Dedifferentiated amniotic fluid mesenchymal stem cell (primary cell): ENCODE results near the gene ICOS.
"Not testable (repeated sequence)": the region's sequence is repeated elsewhere in the genome, so short reads cannot be mapped to it uniquely, and the experiment has no call there.

Experiments used
- DNase-seq: peaks from one replicate; pipeline ENCODE4 v3.0.0-alpha.2; 2016; ENCODE audit errors: extremely low spot score

The ICOS gene

DNA sequence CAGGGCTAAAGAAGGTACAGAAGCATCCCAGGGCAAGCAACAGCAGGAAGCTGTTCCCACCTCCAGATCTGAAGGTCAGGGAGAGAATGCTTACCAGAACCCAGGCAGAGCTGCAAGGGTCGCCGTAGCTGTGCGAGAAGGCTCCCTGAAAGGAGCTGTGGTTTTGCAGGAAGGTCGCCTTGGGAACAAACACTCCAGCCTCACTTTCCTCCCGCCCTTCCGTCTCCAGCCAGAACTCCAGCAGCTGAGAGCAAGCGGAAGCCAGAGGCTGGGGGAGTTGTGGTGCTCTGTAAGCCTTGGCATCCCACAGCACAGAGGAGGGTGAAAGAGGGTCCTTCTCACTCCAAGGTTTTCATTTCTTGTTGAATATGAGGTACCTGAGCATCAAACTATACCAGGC lies 18.3 kb upstream of the ICOS start:
- no peak for DNase-seq

DNA sequence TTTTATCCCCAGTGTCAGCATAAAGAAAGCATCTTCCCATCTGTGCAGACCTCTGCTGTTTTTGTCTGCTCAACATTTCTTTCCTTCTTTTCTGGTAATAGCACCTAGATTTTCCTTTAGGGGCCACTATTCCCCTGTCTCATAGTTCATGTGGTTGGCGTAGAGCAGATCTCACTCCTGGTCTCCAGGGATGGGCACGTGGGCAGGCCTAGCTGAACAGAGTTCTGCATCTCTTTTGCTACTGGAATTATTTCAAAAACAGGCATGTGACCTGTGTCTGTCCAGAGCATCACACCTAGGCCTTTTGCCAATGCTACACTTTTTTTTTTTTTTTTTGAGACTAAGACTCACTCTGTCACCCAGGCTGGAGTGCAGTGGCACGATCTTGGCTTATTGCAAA lies 17.7 kb upstream of the ICOS start:
- DNase-seq: no peak

DNA sequence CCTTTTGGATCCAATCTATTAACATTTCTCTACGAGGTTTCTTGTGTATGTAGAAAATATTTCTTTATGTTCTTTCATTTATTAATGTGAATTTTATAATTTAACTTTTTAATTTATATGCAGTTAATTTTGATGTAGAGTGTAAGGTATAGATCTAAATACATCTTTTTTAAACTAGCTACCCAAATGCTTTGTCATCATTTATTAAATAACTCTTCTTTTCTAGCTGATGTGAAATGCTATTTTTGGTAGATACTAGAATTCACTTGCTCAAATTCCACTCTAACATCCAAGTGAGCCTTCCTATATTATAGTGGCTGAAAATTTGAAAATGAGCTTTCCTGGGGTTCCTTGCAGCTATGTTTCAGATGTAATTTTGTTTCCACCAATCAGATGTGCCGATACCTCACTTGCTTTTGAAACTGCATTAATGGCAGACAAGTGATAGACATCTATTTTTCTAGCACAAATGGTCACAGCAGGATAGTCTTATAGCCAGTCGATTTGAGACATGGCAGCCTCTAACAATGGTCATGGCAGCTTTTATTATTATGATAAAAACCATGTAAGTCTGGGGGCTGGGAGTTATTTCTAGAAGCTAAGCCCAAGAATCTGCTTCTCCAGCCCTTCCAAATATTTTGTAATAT lies 10.9 kb upstream of the ICOS start:
- no peak for DNase-seq

DNA sequence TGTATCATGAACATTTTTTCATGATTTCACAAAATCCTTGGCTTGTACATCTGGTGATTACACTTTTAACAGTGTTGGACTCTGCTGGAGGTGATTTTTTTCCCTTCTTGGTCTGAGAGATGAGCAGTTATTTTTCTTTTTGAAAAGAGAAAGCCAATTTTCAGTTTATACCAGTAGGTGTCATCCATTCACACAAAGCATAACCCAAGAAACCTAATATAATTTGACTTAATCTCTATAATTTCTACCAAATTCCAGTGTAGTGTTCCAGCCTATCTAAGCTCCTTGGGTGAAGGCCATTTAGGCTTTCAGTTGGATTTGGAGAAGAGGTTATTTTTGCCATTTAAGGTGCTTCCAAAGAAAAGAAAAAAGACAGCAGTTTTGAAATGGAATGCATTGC lies 7.7 kb upstream of the ICOS start:
- DNase-seq: peak; percentile 18

DNA sequence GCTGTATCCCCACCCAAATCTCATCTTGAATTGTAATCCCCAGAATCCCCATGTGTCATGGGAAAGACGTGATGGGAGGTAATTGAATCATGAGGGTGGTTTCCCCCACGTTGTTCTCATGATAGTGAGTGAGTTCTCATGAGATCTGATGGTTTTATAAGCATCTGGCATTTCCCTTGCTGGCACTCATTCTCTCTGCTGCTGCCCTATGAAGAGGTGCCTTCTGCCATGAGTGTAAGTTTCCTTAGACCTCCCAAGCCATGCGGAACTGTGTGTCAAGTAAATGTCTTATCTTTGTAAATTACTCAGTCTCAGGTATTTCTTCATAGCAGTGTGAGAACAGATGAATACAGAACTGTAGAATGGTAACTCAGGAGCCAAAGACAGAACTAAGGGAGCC lies 5.3 kb upstream of the ICOS start:
- not testable (repeated sequence) for DNase-seq

DNA sequence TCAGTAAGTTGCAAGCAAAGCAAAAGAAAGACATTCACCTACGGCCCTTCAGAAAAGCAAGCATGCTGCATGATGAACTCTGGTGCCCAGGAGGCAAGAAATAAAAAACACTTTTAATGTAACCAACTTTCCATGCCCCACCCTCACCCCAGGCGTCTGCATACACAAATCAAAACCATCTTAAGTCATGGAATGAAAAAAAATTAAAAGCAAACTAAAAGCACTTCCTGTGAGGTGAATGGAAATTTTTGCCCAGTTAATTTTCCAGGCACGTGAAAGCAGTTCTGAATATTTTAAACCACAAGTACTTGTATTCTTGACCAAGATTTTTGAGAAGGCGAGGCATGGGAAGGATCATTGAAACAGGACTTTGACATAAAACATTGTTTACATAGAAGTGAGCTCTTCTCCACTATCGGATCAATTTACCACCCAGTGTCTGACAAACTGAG lies 2.5 kb upstream of the ICOS start:
- peak; percentile 41 for DNase-seq

DNA sequence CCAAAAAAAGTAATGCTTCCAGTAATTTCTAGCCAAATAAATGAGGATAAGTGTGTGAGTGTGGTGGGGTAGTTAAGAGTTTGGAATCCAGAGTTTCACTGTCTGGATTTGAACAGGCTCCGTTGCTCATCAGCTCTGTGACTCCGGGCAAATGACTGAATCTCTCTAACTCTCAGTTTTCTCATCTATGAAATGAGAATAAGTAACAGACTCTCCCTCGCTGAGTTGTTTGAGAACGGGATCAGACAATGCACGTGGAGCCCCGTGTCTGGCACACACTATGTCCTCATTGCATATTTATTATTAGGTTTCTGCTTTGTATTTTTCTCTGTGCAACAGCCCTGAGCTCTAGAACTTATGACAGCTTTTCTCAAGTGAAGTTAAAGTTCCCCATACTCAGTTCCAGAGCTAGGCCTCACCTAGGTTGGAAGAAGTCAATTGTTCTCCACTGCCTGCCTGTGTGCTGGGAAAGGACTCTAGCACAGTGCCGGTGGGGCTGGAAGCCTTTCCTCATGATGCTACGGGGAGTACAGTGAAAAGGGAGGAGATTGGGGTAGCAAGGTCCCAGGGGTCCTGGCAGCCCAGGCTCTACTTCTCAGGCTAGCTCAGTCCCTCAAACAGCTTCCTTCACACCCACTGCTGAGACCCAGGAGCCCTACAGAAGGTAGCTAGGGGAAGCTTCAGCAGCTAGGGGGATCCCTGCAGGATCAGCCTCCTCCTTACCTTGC lies 1.7 kb upstream of the ICOS start:
- DNase-seq: no peak

DNA sequence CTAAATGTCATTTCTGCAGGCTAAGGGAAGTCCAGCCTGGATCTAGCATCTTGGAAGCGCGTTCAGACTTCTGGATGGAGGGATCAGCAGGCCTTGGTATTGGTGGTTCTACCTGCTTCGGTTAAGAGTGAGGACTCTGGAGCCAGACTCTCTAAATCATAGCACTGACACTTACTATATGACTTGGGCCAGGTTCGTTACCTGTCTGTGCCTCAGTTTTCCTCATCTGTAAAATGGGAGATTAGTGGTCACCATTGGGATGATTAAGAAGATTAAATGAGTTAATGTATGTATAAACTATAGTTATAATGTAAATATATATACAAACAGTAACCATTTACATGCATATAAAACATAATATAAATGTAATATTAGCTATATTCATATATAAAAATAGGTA lies 995 bp upstream of the ICOS start:
- no peak for DNase-seq

DNA sequence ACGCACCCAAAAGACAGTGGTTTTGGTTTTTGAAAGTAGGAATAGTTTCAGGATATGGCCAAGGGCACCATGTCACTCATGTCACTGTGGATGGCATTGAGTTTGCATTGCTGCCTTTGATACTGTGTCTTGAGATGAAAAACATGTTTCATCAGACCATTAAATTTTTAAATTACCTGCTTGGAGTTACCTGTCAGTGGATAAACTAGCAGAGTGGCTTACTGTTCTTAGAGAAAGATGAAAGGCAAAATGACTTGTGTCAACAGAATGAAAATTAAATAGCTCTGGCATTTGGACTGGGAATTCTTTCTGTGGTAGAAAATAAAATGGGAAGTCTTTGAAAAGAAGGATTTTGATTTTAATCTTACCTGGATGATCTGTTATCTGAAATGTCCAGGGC lies 386 bp downstream of the ICOS start:
- DNase-seq: no peak

DNA sequence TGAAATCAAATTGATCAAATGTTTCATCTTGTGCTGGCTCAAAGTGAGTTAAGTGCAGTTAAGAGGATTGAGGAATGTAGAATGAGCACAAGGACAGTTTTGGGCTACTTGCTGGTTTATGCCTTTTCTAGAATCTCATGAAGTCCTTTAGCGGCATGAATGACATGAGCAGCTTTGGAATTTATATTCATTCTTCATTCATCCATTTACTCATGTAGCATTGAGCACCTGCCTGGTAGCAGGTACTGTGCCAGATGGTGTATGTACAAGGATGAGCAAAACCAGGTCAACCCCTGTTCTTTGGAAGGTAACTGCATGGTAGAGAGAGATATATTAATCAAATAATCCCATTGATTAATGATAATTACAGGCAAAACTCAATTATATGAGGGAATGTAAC lies 1.2 kb downstream of the ICOS start:
- DNase-seq: no peak

DNA sequence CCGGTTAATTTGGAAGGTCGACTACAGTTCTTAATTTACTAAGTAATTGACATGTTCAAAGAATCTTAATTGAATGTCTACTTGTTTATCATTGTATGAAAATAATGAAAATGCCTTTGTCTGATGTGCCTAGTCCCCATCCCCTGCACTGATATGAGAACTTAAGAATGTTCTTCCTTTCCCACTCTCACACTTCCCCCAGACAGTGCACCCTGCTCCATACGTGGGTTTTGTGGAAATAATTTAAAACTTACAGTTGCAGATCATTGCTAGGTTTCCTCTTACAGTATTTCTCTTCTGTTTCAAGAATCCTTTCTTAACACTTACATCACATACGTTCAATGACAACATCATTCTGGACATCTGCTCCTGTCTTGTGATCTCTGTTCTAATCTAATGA lies 3.5 kb downstream of the ICOS start:
- DNase-seq: no peak

DNA sequence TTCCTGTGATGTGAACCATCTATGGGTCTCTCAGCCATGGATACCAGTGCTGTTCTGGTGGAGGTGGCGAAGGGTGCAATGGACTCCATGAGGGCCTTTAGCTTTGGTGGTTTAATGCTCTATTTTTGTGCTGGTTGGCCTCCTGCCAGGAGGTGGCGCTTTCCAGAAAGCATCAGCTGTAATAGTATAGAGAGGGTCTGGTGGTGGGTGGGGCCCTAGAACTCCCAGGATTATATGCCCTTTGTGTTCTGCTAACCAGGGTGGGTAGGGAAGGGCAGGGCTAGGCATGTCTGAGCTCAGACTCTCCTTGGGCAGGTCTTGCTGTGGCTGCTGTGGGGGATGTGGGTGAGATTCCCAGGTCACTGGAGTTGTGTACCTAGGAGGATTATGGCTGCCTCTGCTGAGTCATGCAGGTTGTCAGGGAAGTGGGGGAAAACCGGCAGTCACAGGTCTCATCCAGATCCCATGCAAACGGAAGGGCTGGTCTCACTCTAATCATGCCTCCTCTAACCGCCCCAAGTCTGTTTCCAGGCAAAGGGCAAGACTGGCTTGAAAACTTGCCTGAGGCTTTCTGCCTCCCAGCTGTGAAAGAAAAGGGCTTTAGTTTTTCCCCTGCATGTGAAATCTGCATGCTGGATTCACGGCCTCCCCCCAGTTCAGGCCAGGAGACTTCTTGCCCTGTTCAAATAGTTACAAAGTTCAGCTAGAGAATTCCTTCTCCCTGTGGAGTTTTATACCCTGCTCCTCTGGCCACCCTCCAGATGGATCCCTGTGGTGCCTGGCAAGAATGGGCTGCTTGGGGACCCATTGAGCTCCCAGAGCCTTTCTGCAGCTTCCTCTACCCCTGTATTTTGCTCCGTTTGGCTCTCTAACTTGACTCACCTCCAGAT lies 7.2 kb downstream of the ICOS start:
- not testable (repeated sequence) for DNase-seq

DNA sequence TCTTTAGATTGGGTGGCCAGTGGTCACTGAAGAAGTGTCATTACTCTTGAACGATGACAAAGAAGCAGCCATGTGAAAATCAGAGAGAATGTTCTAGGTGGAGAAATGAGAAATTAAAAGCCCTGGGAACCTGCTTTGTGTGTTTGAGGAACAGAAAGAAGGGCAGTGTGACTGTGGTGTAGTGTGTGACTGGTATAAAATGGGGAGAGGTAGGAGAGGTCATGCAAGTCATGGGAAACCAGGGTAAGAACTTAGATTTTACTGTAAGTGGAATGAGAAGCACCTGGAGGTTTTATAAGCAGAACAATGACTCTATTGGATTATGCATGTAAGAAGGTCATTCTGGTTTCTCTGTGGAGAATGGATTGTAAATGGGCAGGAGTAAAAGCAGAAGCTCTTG lies 12.2 kb downstream of the ICOS start:
- no peak for DNase-seq

DNA sequence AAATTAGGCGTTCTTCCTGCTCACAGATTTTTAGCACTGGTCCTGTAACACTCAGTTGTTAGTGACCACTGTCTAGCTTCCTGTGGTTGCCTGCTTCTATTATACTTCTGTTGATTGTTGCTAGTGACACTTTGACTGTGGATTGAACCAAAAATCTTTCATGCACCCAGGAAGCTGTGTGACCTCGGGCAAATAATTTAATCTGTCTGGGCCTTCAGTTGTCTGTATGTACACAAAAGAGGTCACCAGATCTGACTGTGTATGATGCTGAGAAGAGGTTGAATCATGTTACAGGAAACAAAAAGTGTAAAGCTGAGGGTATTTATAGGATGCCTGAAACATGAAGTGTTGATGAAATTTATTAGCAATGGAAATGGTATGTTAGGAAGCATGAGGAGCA lies 12.7 kb downstream of the ICOS start:
- no peak for DNase-seq

DNA sequence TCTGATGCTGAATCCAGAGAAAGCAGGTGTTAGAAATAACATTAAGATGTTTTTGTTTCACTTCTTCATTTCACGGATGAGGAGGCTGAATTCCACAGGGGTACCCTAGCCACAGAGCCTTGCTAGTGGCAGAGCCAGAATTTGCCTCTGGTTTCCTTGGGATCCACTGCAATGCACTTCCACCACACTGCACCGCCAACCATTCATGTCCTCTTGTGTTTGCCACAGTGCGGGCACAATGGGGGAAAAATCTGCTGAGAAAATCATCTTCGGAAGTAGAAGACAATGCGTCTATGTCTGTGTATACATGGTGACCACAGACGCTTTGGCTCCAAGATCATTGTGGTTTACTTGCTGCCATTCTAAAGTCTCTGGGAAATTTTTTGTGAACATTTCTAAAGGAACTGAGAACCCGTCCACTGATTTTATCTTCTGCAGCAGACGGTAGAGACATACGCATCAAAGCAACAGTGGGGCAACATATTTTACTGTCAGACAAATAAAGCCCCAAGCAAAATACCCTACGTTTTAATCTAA lies 14.9 kb downstream of the ICOS start:
- DNase-seq: no peak

DNA sequence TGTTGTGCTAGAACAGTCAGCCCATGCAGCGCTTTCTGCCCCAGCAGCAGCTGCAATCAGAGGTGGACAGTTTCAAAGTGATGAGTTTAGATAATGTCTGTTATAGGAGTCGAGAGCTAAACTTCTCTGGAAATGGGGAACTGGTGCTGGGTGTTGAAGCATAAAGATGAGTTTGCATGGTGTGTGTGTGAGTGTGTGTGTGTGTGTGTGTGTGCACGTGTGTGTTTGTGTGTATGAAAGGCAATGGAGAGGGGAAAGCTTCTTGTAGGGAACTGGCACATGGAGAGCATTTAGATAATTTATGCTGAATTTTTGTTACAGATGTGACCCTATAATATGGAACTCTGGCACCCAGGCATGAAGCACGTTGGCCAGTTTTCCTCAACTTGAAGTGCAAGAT lies 22.7 kb downstream of the ICOS start:
- DNase-seq: no peak

DNA sequence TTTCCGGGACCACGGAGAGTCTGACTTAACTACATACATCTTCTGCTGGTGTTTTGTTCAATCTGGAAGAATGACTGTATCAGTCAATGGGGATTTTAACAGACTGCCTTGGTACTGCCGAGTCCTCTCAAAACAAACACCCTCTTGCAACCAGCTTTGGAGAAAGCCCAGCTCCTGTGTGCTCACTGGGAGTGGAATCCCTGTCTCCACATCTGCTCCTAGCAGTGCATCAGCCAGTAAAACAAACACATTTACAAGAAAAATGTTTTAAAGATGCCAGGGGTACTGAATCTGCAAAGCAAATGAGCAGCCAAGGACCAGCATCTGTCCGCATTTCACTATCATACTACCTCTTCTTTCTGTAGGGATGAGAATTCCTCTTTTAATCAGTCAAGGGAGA lies 23.1 kb downstream of the ICOS start:
- DNase-seq: no peak

DNA sequence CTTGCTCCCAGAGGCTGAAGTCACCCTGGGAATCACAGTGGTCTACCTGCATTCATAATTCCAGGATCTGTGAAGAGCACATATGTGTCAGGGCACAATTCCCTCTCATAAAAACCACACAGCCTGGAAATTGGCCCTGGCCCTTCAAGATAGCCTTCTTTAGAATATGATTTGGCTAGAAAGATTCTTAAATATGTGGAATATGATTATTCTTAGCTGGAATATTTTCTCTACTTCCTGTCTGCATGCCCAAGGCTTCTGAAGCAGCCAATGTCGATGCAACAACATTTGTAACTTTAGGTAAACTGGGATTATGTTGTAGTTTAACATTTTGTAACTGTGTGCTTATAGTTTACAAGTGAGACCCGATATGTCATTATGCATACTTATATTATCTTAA lies 24.2 kb downstream of the ICOS start:
- peak; percentile 19 for DNase-seq

DNA sequence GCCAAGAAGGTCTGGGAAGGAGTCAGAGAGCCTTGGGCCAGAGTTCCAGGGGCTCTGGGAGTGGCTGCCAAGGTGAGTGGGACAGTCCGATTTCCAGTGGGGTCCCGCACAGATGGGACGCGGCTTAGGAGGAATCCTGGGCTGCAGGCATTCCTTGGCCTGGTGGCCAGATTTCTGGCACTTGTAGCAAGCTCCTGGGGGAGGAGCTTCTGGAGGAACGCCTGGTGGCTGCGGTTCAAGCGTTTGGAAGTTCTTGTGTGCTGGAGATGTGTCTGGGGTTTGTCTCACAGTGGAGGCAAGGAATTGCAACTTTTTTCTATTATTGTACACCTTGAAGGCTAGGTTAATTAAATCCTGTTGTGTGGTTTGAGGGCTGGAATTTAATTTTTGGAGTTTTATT lies 28.6 kb downstream of the ICOS start:
- not testable (repeated sequence) for DNase-seq

DNA sequence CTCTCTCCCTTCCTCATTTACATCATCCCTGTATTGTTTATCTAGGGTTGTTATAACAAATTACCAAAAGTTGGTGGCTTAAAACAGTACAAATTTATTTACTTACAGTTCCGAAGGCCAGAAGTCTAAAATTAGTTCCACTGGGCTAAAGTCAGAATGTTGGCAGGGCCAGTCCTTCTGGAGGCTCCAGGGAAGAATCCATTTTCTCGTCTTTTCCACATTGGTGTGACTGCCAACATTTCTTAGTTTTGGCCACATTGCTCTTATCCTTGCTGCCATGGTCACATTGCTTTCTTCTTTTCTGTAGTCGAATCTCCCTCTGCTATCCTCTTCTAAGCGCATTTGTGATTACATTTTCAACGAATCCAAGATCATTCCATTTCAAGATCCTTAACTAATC lies 34.7 kb downstream of the ICOS start:
- no peak for DNase-seq

DNA sequence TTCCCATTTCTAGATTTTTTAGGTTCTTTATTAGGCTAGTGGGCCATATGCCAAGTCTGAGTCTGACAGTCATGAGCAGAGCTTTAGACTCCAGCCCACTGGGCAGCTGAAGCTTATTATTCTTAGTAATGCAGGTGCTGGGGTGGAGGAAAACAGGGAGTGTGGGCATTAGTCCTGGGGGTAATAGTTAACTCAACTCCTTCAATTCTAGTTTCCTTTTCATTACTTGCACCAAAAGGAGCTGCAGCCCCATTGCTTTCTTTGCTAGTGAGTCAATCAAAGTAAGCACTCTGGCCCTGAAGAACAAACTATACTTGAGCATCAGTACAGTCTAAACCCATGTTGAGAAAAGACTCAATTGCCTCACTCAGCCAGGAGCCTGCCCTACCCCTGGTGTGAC lies 35.5 kb downstream of the ICOS start:
- DNase-seq: no peak

DNA sequence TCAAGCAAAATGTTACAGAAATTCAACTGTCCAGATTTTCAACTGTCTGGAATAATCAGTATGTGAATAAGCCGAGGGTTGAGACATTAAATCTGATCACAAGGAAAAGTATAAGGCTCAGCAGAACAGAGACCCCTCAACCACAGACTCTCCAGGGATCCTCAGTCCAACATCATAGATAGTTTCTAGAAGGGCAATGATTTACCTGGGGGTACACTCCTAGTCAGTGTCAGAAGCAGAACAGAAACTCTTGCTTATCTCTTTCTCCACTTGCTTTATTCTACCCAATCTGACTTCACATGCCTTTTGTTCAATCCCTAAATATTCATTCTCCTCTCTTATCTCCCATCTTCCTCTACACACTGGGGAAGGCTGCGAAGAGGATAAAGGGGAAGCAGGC lies 36.4 kb downstream of the ICOS start:
- no peak for DNase-seq

DNA sequence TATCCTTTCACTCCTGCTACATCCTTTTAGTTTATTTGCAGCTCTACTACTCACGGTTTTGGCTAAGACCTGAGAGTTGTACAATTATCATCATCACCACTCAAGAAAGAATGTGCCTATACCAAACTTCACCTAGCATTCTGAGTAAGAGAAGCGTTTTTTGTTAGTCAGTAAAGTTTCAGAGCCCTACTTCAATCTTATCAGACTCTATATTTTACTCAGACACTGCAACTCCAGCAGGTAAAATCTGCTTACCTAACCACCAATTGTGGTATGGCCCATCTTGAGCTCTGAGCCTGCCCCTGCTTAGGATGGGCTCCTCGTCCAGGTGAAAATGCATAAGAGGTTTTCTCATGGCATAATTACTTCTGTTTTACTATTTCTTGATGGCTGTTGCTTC lies 37.1 kb downstream of the ICOS start:
- no peak for DNase-seq
